ENCODE measurements around the gene CORT.
"Not testable (repeated sequence)": the region's sequence is repeated elsewhere in the genome, so short reads cannot be mapped to it uniquely, and the experiment has no call there.

- TF ChIP-seq CTCF (optimal IDR thresholded peaks at IDR 0.05 in 1 of 3, IDR thresholded peaks at IDR 0.05 in 1 of 3, conservative IDR thresholded peaks at IDR 0.05 in 1 of 3; ENCODE audit: extremely low read depth in 1 of 3, insufficient read depth in 2 of 3, low read length in 3 of 3); EZH2 (IDR thresholded peaks at IDR 0.05; ENCODE audit: low read length): not testable (repeated sequence)
Measured at GRCh38 chr1:10474309-10474612, 24.4 kb downstream of the CORT start.

Data from keratinocyte (primary cell).